Urinary bladder (tissue), 4 donors: ENCODE data around the gene KCNJ10. TPM values are rescaled to one million over a fixed set of nuclear protein-coding genes. Genes with fewer than 3 reads are reported as not detected.

Experiments
- DNase-seq: peaks from one replicate; pipeline ENCODE4 v3.0.0-alpha.2; 2015; ENCODE audit errors: extremely low spot score
- H3K27ac ChIP-seq: one replicate; pipeline ENCODE4 v1.5.1; 2013; ENCODE audit warnings: low read depth, mild to moderate bottlenecking, moderate library complexity
- H3K36me3 ChIP-seq: one replicate; pipeline ENCODE4 v1.6.1; 2013; ENCODE audit warnings: mild to moderate bottlenecking, moderate library complexity; ENCODE audit not compliant: insufficient read depth
- H3K4me1 ChIP-seq: one replicate; pipeline ENCODE4 v1.6.1; 2013; ENCODE audit warnings: mild to moderate bottlenecking, moderate library complexity; ENCODE audit not compliant: insufficient read depth
- H3K4me3 ChIP-seq: one replicate; pipeline ENCODE4 v1.5.1; 2013; ENCODE audit warnings: low read depth, low read length
- WGBS: extraction: QIAGEN DNeasy Blood & Tissue Kit; methylation state at CpG from one replicate; pipeline ENCODE4 v1.1.7; 2013; 5-methylcytosine and 5-hydroxymethylcytosine counted together
- polyA plus RNA-seq: library from polyadenylated mRNA; stranded (reverse); fragments of 200-250 nt; gene quantifications from one replicate; pipeline ENCODE4 v1.2.3, GENCODE V29; 2013
- total RNA-seq: library from RNA; depleted of rRNA; stranded (reverse); fragments of >200 nt; gene quantifications from one replicate; pipeline ENCODE4 v1.2.3, GENCODE V29; 2014
- donor health status: healthy with polysubstance abuse.
- donor health status: healthy.

The KCNJ10 gene
- total and polyA plus RNA-seq, 2 donors: 0.06 to 0.26 TPM

DNA sequence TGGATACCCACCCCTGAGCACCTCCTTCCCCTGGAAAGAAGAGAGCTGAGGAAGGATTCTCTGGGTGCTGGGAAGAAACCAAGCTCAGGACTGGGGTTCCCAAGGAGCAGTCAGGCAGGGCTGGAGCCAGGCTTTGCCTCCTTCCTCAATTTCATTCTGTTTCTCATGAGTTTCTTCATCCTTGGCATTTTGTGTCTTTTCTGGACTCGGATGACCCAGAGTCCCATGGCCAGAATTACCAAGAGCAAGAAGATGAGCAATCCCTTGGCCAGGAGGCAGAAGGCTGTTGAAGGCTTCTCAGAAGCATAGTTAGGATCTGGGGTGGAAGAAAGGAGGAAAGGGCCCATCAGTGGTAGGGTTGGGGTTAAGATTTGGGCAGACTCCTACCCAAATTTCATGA is 118.4 kb downstream of the KCNJ10 start:
- 79% methylated on average over 1 of the region's 1 CpG for WGBS
- Histone ChIP-seq H3K4me1 (no peaks in the 10 kb centered on the region), H3K4me3 (no peak overlapping the region), H3K27ac (no peak overlapping the region), H3K36me3 (no peaks in the 10 kb centered on the region)
- DNase-seq: no peak

- Histone ChIP-seq H3K4me1 (no peaks in the 10 kb centered on the region), H3K27ac (no peak overlapping the region), H3K36me3 (no peaks in the 10 kb centered on the region), H3K4me3 (no peak overlapping the region)
- DNase-seq: no peak
- WGBS: 86% methylated on average over 2 of the region's 2 CpGs
Observed at GRCh38 chr1:159951016-159951415, 118.9 kb downstream of the KCNJ10 start.

DNA sequence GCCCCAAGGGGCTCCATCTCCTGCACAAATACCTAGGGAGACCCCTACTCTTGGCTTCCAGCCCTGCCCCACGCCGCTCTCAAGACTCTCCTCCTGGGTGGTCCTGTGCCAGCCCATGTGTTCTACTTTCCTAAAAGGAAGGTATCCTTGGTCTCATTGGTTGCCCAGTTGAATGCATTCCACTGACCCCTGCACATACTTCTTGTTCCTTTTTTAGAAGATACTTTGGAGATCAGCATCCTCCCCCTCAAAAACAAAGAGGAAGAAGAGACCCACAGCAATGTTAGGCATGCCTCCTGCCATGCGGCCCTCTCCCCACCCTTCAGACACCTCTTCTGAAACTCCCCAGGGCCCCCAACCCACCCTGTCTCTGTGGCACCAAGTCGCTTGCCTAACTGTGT is 120.0 kb downstream of the KCNJ10 start:
- DNase-seq: no peak
- Histone ChIP-seq H3K4me1 (no peaks in the 10 kb centered on the region), H3K4me3 (no peak overlapping the region), H3K27ac (no peak overlapping the region), H3K36me3 (no peaks in the 10 kb centered on the region)
- 93% methylated on average over 4 of the region's 4 CpGs for WGBS

- 59% methylated on average over 6 of the region's 6 CpGs for WGBS
- no peak overlapping the region for H3K4me3 ChIP-seq
- H3K4me1 ChIP-seq: no peaks in the 10 kb centered on the region
- no peak for DNase-seq
- no peaks in the 10 kb centered on the region for H3K36me3 ChIP-seq
- no peak overlapping the region for H3K27ac ChIP-seq
Observed at GRCh38 chr1:159949123-159949522, 120.8 kb downstream of the KCNJ10 start.

Other genes with a start within 250 kb of the KCNJ10 start
- 0.69 TPM for gene SLAMF8, start 243.3 kb downstream of the KCNJ10 start, total RNA-seq
- 6.1 TPM for gene SLAMF8, start 243.3 kb downstream of the KCNJ10 start, polyA plus RNA-seq
- gene VSIG8, start 207.5 kb downstream of the KCNJ10 start, total RNA-seq: not detected
- gene VSIG8, start 207.5 kb downstream of the KCNJ10 start, polyA plus RNA-seq: 0.05 TPM
- gene CFAP45, start 170.0 kb downstream of the KCNJ10 start, total RNA-seq: 0.48 TPM
- gene CFAP45, start 170.0 kb downstream of the KCNJ10 start, polyA plus RNA-seq: 1.0 TPM
- 106 TPM for gene TAGLN2, start 144.7 kb downstream of the KCNJ10 start, total RNA-seq
- 318 TPM for gene TAGLN2, start 144.7 kb downstream of the KCNJ10 start, polyA plus RNA-seq
- 1.7 TPM for gene IGSF9, start 124.5 kb downstream of the KCNJ10 start, total RNA-seq
- 1.6 TPM for gene IGSF9, start 124.5 kb downstream of the KCNJ10 start, polyA plus RNA-seq
- gene SLAMF9, start 115.9 kb downstream of the KCNJ10 start, total RNA-seq: not detected
- gene SLAMF9, start 115.9 kb downstream of the KCNJ10 start, polyA plus RNA-seq: not detected
- 6.2 TPM for gene PIGM, start 38.2 kb downstream of the KCNJ10 start, total RNA-seq
- 4.6 TPM for gene PIGM, start 38.2 kb downstream of the KCNJ10 start, polyA plus RNA-seq
- 0.26 TPM for gene KCNJ9, start 11.4 kb upstream of the KCNJ10 start, total RNA-seq
- gene KCNJ9, start 11.4 kb upstream of the KCNJ10 start, polyA plus RNA-seq: 0.04 TPM
- 12.5 TPM for gene IGSF8, start 28.5 kb upstream of the KCNJ10 start, total RNA-seq
- 28.1 TPM for gene IGSF8, start 28.5 kb upstream of the KCNJ10 start, polyA plus RNA-seq
- gene ATP1A2, start 45.6 kb upstream of the KCNJ10 start, total RNA-seq: 13.2 TPM
- gene ATP1A2, start 45.6 kb upstream of the KCNJ10 start, polyA plus RNA-seq: 41.5 TPM
- gene ATP1A4, start 81.4 kb upstream of the KCNJ10 start, total RNA-seq: 8.3 TPM
- 6.2 TPM for gene ATP1A4, start 81.4 kb upstream of the KCNJ10 start, polyA plus RNA-seq
- gene CASQ1, start 120.4 kb upstream of the KCNJ10 start, total RNA-seq: 10.5 TPM
- gene CASQ1, start 120.4 kb upstream of the KCNJ10 start, polyA plus RNA-seq: 4.5 TPM
- 51.9 TPM for gene PEA15, start 135.2 kb upstream of the KCNJ10 start, total RNA-seq
- gene PEA15, start 135.2 kb upstream of the KCNJ10 start, polyA plus RNA-seq: 328 TPM
- gene DCAF8, start 192.4 kb upstream of the KCNJ10 start, total RNA-seq: 92.9 TPM
- 123 TPM for gene DCAF8, start 192.4 kb upstream of the KCNJ10 start, polyA plus RNA-seq
- 46.7 TPM for gene PEX19, start 215.0 kb upstream of the KCNJ10 start, total RNA-seq
- gene PEX19, start 215.0 kb upstream of the KCNJ10 start, polyA plus RNA-seq: 55.0 TPM